HepG2 (cell line): ENCODE data around the gene BRD8. TPM values are rescaled to one million over a fixed set of nuclear protein-coding genes. Genes with fewer than 3 reads are reported as not detected.
A peak's percentile ranks its signal among the peaks of the same experiment; 100 is the strongest.

Experiments used
- BHLHE40 ChIP-seq: IDR thresholded peaks from 2 replicates; pipeline ENCODE4 v1.6.1; 2011; ENCODE audit warnings: low read length, improper control_type of control experiment
- CCAR2 ChIP-seq: fragments of 200-400 bp; formaldehyde crosslinking; optimal IDR thresholded peaks from 2 replicates; pipeline ENCODE3; 2018; ENCODE audit warnings: low read depth, mild to moderate bottlenecking, low read length, moderate library complexity
- EP300 ChIP-seq, 3 experiments: sonication (generic) in 1 of 3; formaldehyde crosslinking in 1 of 3; IDR thresholded peaks; 2 replicates each; pipeline versions ENCODE4 v1.5.1 to v1.6.1; 2011 to 2020; ENCODE audit warnings: low read depth in 2 of 3, low read length in 2 of 3, borderline replicate concordance in 1 of 3, improper control_type of control experiment in 1 of 3, mild to moderate bottlenecking in 1 of 3, missing genetic modification reagents in 1 of 3, moderate library complexity in 1 of 3
- GLI4 ChIP-seq: sonication (generic); formaldehyde crosslinking; IDR thresholded peaks from 2 replicates; pipeline ENCODE4 v1.5.1; 2020; ENCODE audit warnings: missing genetic modification reagents, mild to moderate bottlenecking, moderate library complexity, borderline replicate concordance
- KDM6A ChIP-seq: IDR thresholded peaks from 2 replicates; pipeline ENCODE4 v1.6.1; 2016; ENCODE audit warnings: low read depth
- NCOR1 ChIP-seq: fragments of 200-600 bp; sonication (generic); IDR thresholded peaks from 2 replicates; pipeline ENCODE4 v1.7.0; 2017; ENCODE audit warnings: antibody characterized with exemption, low read length, borderline replicate concordance
- RBFOX2 ChIP-seq: fragments of 200-400 bp; formaldehyde crosslinking; IDR thresholded peaks from 2 replicates; pipeline ENCODE4 v1.6.1; 2017; ENCODE audit warnings: low read depth, mild to moderate bottlenecking, low read length
- SALL2 ChIP-seq: sonication (generic); formaldehyde crosslinking; IDR thresholded peaks from 2 replicates; pipeline ENCODE4 v1.8.1; 2023; ENCODE audit warnings: mild to moderate bottlenecking, missing genetic modification reagents, inconsistent platforms
- SOX5 ChIP-seq: IDR thresholded peaks from 2 replicates; pipeline ENCODE4 v1.6.1; 2016; ENCODE audit warnings: borderline replicate concordance
- ZFP36 ChIP-seq: fragments of 150-350 bp; IDR thresholded peaks from 2 replicates; pipeline ENCODE4 v1.6.1; 2018; ENCODE audit warnings: borderline replicate concordance, low read length, low read depth; ENCODE audit not compliant: partially characterized antibody
- ZNF564 ChIP-seq: sonication (generic); formaldehyde crosslinking; IDR thresholded peaks from 2 replicates; pipeline ENCODE4 v1.8.1; 2023; ENCODE audit warnings: mild to moderate bottlenecking, missing genetic modification reagents
- ZUFSP ChIP-seq: sonication (generic); formaldehyde crosslinking; IDR thresholded peaks from 2 replicates; pipeline ENCODE4 v1.9.0; 2021; ENCODE audit warnings: missing genetic modification reagents, mild to moderate bottlenecking, borderline replicate concordance
- polyA plus RNA-seq, 8 experiments: library from polyadenylated mRNA; depleted of rRNA in 3 of 8; stranded (reverse) in 7 of 8; unstranded in 1 of 8; fragments of >200 nt; fragmentation: Illumina TruSeq in 4 of 8; extraction: Trizol in 4 of 8; gene quantifications; 2 replicates each; pipeline versions ENCODE4 v1.2.1 to v1.2.3, GENCODE V29; 2011 to 2016; ENCODE audit warnings: low read depth in 4 of 8, missing spikeins in 1 of 8, mixed read lengths in 1 of 8; ENCODE audit not compliant: insufficient read depth in 1 of 8
- total RNA-seq, 5 experiments: library from RNA; depleted of rRNA; stranded (reverse); fragments of >200 nt; fragmentation: Illumina TruSeq; extraction: Trizol; gene quantifications; 2 replicates each; pipeline ENCODE4 v1.2.3, GENCODE V29; 2016; ENCODE audit warnings: low read depth in 1 of 5
- TF ChIP-seq, protein P1 (sequence below): sonication (generic); formaldehyde crosslinking; IDR thresholded peaks from 2 replicates; pipeline ENCODE4 v1.5.0; 2020; ENCODE audit warnings: mild to moderate bottlenecking, missing genetic modification reagents
- TF ChIP-seq, protein P2 (sequence below): IDR thresholded peaks from 2 replicates; pipeline ENCODE4 v1.6.1; 2016; ENCODE audit warnings: low read depth, missing genetic modification reagents, missing compliant biosample characterization
- TF ChIP-seq, protein P3 (sequence below): sonication (generic); formaldehyde crosslinking; conservative IDR thresholded peaks from 2 replicates; pipeline ENCODE4 v1.4.0; 2020; ENCODE audit warnings: missing genetic modification reagents

The BRD8 gene
- total and polyA plus RNA-seq, 2 of the 13 experiments (the other 11 are each of a cell fraction or from before 2014, with no cell fraction given), result 62.5 to 71.1 TPM

GRCh38 chr5:138095100-138095907, 83.1 kb downstream of the BRD8 start (continued):
- TF ChIP-seq, protein P1, sequence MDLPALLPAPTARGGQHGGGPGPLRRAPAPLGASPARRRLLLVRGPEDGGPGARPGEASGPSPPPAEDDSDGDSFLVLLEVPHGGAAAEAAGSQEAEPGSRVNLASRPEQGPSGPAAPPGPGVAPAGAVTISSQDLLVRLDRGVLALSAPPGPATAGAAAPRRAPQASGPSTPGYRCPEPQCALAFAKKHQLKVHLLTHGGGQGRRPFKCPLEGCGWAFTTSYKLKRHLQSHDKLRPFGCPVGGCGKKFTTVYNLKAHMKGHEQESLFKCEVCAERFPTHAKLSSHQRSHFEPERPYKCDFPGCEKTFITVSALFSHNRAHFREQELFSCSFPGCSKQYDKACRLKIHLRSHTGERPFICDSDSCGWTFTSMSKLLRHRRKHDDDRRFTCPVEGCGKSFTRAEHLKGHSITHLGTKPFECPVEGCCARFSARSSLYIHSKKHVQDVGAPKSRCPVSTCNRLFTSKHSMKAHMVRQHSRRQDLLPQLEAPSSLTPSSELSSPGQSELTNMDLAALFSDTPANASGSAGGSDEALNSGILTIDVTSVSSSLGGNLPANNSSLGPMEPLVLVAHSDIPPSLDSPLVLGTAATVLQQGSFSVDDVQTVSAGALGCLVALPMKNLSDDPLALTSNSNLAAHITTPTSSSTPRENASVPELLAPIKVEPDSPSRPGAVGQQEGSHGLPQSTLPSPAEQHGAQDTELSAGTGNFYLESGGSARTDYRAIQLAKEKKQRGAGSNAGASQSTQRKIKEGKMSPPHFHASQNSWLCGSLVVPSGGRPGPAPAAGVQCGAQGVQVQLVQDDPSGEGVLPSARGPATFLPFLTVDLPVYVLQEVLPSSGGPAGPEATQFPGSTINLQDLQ (CRISPR knock-in tag), result no peak
- TF ChIP-seq BHLHE40 (peak; percentile 89), SOX5 (CRISPR knock-in tag) (peak; percentile 68; the same call in 1 of the 2 replicates), SALL2 (no peak), GLI4 (CRISPR knock-in tag) (no peak), CCAR2 (no peak), EP300 (IDR thresholded peaks at IDR 0.05; ENCODE audit: low read depth in 2 of 2, low read length in 2 of 2) (peak in 1 of 2 experiments; percentile 85; a peak in 2 of 4 replicates), EP300 (CRISPR knock-in tag; IDR thresholded peaks at IDR 0.05; ENCODE audit: borderline replicate concordance) (no peak; the same call in 1 of the 2 replicates), ZNF564 (no peak), KDM6A (CRISPR knock-in tag) (0 out of 2 replicates have a peak, but pooled peaks have one; percentile 22), ZUFSP (no peak), ZFP36 (no peak), NCOR1 (peak; percentile 47; the same call in 1 of the 2 replicates), RBFOX2 (no peak)
- TF ChIP-seq, protein P2, sequence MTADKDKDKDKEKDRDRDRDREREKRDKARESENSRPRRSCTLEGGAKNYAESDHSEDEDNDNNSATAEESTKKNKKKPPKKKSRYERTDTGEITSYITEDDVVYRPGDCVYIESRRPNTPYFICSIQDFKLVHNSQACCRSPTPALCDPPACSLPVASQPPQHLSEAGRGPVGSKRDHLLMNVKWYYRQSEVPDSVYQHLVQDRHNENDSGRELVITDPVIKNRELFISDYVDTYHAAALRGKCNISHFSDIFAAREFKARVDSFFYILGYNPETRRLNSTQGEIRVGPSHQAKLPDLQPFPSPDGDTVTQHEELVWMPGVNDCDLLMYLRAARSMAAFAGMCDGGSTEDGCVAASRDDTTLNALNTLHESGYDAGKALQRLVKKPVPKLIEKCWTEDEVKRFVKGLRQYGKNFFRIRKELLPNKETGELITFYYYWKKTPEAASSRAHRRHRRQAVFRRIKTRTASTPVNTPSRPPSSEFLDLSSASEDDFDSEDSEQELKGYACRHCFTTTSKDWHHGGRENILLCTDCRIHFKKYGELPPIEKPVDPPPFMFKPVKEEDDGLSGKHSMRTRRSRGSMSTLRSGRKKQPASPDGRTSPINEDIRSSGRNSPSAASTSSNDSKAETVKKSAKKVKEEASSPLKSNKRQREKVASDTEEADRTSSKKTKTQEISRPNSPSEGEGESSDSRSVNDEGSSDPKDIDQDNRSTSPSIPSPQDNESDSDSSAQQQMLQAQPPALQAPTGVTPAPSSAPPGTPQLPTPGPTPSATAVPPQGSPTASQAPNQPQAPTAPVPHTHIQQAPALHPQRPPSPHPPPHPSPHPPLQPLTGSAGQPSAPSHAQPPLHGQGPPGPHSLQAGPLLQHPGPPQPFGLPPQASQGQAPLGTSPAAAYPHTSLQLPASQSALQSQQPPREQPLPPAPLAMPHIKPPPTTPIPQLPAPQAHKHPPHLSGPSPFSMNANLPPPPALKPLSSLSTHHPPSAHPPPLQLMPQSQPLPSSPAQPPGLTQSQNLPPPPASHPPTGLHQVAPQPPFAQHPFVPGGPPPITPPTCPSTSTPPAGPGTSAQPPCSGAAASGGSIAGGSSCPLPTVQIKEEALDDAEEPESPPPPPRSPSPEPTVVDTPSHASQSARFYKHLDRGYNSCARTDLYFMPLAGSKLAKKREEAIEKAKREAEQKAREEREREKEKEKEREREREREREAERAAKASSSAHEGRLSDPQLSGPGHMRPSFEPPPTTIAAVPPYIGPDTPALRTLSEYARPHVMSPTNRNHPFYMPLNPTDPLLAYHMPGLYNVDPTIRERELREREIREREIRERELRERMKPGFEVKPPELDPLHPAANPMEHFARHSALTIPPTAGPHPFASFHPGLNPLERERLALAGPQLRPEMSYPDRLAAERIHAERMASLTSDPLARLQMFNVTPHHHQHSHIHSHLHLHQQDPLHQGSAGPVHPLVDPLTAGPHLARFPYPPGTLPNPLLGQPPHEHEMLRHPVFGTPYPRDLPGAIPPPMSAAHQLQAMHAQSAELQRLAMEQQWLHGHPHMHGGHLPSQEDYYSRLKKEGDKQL (CRISPR knock-in tag), result peak; percentile 79; the same call in 1 of the 2 replicates
- TF ChIP-seq, protein P3, sequence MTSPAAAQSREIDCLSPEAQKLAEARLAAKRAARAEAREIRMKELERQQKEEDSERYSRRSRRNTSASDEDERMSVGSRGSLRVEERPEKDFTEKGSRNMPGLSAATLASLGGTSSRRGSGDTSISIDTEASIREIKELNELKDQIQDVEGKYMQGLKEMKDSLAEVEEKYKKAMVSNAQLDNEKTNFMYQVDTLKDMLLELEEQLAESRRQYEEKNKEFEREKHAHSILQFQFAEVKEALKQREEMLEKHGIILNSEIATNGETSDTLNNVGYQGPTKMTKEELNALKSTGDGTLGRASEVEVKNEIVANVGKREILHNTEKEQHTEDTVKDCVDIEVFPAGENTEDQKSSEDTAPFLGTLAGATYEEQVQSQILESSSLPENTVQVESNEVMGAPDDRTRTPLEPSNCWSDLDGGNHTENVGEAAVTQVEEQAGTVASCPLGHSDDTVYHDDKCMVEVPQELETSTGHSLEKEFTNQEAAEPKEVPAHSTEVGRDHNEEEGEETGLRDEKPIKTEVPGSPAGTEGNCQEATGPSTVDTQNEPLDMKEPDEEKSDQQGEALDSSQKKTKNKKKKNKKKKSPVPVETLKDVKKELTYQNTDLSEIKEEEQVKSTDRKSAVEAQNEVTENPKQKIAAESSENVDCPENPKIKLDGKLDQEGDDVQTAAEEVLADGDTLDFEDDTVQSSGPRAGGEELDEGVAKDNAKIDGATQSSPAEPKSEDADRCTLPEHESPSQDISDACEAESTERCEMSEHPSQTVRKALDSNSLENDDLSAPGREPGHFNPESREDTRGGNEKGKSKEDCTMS (CRISPR knock-in tag), result no peak
